CD4-positive, alpha-beta T cell treated with Interleukin-10 for 1 hour (primary cell): ENCODE measurements around the gene ZNF865.

Experiments
- DNase-seq: peaks from one replicate; pipeline ENCODE4 v3.0.0-alpha.2; 2020

Gene ZNF865

DNA sequence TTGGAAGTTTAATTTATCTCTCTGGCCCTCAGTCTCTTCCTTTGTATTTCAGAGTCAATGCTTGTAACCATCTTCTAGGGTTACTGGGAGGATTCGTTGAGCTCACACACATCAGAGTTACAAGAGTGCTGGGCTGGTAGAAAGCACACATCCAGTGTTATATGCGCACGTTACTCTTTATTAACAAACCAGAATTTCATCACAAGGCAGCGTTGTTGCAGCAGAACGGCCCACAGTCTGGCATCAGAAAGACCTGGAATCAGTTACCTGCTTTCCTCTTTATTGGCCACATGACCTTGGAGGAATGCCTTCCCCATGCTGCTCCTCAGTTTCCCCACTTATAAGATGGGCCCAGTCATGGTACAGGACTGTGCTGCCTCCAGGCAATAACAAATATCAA lies 3.9 kb downstream of the ZNF865 start:
- no peak for DNase-seq

DNA sequence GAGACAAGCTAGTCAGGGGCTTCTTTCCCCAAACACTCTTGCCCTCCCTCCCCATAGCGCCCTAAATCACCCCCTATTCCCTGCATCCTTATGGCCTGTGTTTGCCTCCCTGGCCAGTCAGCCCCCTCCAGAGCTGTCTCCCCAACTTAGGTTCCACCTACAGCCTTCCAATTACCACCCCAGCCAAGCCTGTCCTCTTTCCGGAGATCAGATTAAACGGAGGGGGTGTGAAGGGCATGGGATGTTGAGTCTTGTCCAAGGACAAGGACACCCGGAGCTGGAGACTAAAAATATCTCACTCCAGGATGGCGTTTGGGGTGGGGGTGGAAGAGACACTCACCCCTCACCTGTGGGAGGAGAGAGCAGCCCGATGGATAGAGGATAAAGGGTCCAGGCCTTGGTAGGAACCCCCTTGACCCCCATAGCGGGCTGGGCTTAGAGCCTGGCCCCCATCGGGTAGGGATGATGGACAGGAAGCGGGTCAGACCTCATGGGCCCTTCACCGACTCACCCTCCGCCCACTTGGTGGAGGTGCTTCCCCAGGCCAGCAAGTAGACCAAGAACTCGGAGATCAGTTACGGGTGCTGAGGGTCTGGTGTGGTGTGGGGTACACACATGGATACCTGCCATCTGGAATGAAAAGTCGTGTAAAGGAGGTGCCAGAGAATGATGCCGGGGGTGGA lies 6.0 kb downstream of the ZNF865 start:
- no peak for DNase-seq

DNA sequence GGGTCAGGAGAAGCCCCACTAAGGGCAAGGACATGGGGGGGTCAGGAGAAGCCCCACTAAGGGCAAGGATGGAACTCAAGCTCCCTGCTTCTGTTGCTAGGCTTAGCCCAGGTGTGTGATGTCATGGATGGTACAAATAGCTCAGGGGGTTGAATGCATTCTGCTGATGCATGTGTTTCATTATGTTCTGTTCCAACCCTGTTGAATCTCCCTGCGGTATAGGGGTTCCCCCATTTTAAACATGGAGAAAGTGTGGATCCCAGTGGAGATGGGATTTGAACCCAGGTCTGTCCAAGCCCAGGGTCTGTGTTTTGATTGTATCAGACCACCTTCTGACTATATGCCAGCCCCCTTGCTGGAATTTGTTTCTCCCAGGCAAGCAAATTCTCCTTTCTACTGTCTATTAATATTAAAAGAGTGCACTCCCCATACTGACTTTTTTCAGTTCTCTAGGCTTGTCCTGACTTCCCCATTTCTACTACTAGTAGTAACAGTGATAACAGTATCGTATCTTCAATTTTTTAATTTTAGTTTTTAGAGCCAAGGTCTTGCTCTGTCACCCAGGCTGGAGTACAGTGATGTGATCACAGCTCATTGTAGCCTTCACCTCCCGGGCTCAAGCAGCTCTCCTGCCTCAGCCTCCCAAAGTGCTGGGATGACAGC lies 6.7 kb downstream of the ZNF865 start:
- DNase-seq: no peak

DNA sequence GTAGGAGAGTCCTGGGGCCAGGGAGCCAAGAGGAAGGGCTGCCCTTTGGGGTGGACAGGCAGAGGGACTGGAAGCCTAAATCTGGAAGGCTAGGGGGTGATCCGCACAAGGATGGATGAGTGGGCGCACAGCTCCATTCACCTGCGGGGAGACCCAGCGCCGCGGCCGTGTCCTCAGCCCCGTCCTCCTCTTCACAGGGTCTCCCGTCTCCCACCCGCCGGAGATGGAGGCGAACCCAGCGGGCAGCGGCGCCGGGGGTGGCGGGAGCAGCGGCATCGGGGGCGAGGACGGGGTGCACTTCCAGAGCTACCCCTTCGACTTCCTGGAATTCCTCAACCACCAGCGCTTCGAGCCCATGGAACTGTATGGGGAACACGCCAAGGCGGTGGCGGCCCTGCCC lies 7.9 kb downstream of the ZNF865 start:
- DNase-seq: no peak

DNA sequence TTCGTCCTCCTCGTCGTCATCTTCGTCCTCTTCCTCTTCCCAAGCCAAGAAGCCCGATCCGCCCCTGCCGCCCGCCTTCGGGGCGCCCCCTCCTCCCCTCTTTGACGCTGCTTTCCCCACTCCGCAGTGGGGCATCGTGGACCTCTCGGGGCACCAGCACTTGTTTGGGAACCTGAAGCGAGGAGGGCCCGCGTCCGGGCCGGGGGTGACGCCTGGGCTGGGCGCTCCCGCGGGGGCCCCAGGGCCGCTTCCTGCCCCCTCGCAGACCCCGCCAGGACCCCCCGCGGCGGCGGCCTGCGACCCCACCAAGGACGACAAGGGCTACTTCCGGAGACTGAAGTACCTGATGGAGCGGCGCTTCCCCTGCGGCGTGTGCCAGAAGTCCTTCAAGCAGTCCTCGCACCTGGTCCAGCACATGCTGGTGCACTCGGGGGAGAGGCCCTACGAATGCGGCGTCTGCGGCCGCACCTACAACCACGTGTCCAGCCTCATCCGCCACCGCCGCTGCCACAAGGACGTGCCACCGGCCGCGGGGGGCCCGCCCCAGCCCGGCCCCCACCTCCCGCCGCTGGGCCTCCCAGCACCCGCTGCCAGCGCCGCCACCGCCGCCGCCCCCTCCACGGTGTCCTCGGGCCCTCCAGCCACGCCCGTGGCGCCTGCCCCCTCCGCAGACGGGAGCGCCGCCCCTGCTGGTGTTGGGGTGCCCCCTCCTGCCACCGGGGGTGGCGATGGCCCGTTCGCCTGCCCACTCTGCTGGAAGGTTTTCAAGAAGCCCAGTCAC lies 8.7 kb downstream of the ZNF865 start:
- no peak for DNase-seq

DNA sequence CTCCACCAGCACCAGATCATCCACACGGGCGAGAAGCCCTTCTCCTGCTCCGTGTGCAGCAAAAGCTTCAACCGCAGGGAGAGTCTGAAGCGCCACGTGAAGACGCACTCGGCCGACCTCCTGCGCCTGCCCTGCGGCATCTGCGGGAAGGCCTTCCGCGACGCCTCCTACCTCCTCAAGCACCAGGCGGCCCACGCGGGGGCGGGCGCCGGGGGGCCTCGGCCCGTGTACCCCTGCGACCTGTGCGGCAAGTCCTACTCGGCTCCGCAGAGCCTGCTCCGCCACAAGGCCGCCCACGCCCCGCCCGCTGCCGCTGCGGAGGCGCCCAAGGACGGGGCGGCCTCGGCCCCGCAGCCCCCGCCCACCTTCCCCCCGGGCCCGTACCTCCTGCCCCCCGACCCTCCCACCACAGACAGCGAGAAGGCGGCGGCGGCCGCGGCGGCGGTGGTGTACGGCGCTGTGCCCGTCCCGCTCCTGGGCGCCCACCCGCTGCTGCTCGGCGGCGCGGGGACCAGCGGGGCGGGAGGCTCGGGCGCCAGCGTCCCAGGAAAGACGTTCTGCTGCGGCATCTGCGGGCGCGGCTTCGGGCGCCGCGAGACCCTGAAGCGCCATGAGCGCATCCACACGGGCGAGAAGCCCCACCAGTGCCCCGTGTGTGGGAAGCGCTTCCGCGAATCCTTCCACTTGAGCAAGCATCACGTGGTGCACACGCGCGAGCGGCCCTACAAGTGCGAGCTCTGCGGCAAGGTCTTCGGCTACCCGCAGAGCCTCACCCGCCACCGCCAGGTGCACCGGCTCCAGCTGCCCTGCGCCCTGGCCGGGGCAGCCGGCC lies 9.5 kb downstream of the ZNF865 start:
- DNase-seq: no peak

DNA sequence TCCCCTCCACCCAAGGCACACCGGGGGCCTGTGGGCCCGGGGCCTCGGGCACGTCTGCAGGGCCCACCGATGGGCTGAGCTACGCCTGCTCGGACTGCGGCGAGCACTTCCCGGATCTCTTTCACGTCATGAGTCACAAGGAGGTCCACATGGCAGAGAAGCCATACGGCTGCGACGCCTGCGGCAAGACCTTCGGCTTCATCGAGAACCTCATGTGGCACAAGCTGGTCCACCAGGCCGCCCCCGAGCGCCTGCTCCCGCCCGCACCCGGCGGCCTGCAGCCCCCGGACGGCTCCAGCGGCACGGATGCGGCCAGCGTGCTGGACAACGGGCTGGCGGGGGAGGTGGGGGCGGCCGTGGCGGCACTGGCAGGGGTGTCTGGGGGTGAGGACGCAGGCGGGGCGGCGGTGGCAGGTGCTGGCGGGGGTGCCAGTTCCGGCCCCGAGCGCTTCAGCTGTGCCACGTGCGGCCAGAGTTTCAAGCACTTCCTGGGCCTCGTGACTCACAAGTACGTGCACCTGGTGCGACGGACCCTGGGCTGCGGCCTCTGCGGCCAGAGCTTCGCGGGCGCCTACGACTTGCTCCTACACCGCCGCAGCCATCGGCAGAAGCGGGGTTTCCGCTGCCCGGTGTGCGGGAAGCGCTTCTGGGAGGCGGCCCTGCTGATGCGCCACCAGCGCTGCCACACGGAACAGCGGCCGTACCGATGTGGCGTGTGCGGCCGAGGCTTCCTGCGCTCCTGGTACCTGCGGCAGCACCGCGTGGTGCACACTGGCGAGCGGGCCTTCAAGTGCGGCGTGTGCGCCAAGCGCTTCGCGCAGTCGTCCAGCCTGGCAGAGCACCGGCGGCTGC lies 10.3 kb downstream of the ZNF865 start:
- no peak for DNase-seq

DNA sequence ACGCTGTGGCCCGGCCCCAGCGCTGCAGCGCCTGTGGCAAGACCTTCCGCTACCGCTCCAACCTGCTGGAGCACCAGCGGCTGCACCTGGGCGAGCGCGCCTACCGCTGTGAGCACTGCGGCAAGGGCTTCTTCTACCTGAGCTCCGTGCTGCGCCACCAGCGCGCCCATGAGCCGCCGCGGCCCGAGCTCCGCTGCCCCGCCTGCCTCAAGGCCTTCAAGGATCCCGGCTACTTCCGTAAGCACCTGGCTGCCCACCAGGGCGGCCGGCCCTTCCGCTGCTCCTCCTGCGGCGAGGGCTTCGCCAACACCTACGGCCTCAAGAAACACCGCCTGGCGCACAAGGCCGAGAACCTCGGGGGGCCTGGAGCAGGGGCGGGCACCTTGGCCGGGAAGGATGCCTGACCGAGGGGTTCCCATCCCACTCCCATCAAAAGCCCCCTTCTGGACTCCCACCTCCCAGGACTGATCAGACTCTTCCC lies 11.0 kb downstream of the ZNF865 start:
- no peak for DNase-seq

DNA sequence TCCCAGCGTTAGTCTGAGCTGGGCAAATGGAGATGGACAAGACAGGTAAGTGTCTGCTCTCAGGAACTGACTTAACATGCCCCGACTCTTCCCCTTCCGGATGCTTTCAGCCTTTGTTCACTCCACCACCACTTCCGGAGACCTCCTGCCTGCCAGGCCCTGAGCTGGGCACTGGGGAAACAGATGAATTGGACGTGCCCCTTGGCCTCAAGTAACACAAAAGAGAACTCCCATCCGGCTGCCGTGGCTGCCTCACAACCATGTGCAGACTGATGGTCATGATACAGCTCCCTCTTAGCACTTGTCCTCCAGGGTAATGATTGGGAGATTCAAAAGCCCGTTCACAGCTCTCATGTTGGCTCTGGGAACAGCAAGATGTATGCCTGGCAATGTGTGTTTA lies 12.0 kb downstream of the ZNF865 start:
- DNase-seq: no peak

DNA sequence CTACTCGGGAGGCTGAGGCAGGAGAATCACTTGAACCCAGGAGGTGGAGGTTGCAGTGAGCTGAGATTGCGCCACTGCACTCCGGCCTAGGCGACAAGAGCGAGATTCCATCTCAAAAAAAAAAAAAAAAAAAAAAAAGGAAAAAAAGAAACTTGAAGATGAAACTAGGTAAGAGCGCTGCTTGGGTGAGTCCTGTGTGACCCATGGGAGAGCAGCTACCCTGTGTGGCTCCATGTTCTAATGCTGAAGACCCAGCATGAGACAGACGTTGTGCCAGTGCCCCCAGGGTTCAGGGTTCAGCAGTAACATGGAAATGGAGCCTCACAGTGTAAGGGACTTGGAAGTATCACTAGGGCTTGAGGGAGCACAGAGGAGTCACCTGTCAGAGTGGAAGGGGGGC lies 13.0 kb downstream of the ZNF865 start:
- DNase-seq: no peak

DNA sequence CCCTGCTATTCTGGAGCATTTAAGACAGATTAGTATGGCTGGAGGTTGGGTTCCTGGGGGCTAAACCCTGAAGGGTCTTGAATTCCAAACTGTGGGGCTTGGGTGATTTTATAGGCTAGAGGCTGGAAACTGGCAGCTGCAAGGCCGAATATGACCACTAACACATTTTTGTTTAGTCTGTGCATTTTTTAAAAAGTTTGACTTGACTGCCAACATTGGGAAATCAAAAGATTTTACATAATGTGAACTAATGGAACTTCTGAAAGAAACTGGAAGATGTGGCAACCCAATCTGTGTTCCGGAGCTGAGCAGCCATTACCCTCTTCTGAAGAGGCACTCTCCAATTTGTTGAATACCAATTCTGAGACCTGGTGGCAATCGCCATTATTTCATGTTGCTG lies 13.8 kb downstream of the ZNF865 start:
- DNase-seq: no peak

DNA sequence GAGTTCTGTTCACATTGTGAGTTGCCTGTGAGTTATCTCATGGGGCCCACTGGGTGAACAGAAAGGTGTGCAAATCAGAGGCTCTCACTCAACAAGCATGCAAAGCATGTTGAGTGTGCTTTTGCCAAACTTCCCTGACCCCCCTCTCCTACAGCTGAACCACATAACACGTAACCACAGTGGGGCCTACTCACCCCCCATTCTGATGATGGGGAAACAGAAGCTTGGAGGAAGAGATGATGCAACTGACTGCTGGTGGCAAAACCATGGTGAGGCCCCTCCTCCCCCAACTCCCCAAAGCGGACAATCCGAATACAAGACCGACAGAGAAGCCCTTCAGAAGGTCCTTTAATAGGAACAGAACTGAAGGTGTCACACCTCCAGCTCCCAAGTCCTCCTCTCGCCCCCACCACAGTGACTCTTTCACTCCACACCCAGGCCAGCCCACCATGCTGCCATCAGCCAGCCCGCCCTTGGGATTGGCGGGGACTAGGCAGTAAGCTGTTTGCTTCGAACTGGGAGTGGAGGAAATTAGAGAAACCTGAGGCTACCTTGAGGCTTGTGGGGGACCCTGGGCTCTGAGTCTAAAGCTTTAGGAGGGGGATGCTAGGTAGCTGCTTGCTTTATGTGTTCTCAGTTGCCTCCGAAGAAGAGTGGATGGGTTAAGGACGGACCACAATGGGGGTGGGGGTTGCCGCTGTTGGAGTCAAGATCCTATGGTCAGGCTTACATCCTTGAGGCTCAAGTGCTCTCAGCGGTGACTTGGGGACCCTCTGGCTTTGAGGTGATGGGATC lies 15.2 kb downstream of the ZNF865 start:
- peak; percentile 32 for DNase-seq

DNA sequence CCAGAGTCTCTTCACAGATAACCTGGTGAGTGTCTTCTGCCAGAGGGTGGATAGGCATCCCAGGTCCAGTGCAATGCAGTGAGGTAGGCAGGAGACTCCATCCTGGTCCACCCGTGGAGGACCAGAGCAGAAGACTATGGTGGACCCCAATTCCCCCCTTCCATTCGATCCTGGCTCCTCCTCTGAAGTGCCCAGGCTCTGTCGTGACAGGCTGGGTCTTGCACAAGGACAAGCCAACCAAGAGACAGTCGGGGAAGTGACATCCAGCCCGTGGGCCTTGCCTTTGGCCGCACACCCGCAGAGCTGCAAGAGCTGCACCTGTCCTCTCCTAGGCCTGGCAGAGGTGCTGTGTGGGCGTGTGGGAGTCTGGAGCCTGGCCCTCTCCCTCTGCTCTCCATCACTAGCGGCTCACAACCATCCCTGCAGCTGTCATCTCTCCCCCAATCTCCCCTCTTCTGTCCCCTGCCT lies 15.8 kb downstream of the ZNF865 start:
- no peak for DNase-seq

DNA sequence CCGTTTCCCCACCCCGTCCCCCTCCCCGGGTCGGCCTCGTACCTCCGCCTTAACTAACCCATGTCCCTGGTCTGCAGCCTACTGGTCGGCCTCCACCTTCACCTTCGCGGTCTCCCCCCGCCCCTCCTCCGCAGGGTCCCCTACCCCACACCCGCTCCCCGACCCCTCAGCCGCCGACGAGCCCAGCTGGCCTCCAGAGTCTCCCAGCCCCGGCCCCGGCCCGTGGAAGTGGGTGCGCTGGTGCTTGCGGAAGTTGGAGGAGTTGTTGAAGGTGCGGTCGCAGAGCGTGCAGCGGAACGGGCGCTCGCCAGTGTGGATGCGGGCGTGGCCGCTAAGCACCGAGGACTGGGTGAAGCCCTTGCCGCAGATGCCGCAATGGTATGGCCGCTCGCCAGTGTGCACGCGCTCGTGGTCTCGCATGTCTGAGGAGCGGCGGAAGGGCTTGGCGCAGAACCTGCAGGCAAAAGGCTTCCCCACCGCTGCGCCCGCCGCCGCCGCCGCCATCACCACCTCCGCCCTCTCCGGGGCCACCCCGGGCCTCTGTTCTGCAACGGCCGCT lies 16.3 kb downstream of the ZNF865 start:
- no peak for DNase-seq

DNA sequence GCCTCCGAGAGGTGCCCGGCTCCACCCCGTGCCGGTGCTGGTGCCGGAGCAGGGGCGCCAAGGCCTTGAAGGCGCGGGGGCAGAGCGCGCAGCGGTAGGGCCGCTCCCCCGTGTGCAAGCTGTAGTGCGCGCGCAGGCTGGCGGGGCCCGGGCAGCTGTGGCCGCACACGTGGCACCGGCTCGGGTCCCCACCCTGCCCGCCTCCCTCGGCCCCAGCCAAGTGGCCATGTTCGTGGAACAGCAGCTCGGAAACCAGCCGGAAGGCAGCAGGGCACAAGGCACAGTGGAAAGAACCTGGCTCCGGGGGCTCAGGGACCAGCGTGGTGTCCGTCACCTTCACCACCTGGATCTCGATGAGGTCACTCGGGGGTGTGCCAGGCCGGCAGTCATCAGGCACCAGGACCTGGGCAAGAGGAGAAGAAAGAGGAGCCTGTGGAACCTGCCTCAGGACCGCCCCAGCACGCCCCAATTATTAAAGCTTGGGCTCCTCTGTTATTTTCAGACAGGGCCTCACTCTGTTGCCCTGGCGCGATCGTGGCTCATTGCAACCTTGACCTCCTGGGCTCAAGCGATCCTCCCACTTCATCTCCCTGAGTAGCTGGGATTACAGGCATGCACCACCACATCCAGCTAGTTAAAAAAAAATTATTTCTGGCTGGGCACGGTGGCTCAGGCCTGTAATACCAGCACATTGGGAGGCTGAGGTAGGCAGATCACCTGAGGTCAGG lies 17.0 kb downstream of the ZNF865 start:
- no peak for DNase-seq

DNA sequence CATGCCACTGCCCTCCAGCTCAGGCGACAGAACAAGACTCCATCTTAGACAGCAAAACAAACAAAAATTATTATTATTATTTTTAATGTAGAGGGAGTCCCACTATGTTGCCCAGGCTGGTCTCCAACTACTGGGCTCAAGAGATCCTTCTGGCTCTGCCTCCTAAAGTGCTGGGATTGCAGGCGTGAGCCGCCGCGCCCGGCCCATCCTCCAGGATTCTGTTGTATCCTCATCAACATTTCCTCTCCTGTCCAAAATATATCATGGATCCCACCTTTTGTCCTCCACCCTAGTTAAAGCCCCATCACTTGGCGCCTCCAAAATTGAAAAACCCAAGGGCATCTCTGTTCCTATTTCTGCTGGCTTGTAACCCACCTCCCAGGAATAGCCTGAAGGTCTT lies 17.7 kb downstream of the ZNF865 start:
- DNase-seq: no peak

DNA sequence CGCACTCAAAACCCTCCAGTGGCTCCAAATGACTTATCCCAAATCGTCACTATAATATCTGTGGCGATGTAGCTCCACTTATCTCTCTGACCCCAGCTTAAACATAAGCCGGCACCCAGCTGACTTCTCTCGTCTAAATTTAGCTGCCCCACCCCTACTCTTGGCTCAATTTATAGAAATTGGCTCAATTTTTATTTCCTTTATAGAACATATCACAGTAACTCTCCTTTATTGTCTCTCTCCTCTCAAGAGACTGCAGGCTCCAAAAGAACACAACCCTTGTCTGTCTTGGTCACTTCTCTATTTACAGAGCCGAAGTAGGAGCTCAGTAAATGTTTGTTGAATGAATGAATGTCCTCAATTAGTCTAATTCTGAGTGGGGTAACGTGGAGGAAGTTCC lies 18.1 kb downstream of the ZNF865 start:
- DNase-seq: no peak

DNA sequence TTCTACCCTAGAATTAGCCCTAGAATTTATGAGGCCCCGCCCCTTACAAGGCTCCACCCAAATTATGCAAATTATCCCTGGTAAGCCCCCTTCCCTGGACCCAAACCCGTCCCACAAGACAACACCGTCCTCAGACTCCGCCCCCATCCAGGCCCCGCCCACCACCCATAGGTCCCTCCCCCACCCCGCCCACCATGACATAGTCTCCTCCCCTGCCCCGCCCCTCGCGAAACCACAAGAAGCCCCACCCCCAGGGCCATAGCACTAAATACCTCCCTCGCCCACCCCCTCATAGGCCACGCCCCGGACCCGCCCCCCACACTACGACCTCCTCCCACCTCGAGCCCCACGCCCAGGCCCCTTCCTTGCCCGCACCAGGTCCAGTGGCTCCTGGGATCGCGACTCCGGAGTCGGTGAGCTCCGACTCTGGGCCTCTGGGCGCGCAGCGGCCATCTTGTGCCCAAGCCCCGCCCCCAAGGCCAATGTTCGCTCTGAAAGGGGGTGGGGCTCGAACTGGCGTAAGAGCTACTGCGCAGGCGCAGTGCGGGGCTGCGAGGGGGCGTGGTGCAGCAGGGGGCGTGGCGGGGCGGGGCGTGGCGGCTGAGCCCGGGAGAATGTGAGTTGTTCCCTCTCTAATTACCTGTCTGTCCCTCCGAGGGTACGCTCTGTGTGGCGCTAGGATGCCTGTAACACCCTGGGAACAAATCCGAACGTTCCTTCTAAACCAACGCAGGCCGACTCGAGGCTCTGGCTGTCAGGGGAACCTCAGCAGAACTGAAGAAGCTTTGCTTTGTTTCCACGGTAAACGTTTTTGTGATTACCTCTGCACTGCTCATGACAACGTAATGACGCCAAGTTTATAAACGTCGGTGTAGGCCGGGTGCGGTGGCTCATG lies 18.9 kb downstream of the ZNF865 start, which contains the start of gene ZNF784:
TSS of gene ZNF784 (minus strand) at position 458 of the 895 bp plus-strand sequence. CDS start at position 453, 5 bp downstream.
- peak; percentile 92 for DNase-seq

DNA sequence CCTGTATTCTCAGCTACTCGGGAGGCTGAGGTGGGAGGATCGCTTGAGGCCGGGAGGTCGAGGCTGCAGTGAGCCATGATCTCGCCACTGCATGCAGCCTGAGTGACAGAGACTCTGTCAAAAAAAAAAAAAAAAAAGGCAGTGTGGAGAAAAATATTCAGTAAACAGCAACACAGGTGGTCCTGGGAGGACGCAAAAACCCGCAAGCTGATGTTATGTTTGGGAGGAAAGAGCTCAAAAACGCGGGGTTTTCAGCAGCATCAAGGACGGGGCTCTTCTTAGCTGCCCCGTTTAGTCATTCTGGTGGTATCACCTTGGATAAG lies 19.5 kb downstream of the ZNF865 start:
- DNase-seq: no peak
